ENCODE results near the gene ZNF445.

DNA sequence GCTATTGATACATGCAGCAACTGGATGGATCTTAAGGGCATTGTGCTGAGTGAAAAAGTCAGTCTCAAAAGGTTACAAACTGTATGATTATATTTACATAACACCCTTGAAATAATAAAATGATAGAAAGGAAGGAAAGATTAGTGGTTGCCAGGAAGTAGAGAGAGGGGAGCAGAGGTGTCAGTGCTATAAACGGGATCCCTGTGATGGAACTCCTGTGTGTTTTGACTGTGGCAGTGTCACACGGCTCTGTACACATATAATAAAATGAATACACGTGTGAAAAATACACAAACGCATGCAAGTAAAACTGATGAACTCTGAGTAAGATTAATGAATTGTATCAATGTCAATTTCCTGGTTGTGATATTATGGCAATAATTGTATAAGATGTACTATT is 78.6 kb downstream of the ZNF445 start:
- TF ChIP-seq POLR2AphosphoS5 (IDR thresholded peaks at IDR 0.05) (no peak), POLR2A (IDR thresholded peaks at IDR 0.05) (no peak), EP300 (IDR thresholded peaks at IDR 0.05) (no peak)
- TF ChIP-seq, protein P1, sequence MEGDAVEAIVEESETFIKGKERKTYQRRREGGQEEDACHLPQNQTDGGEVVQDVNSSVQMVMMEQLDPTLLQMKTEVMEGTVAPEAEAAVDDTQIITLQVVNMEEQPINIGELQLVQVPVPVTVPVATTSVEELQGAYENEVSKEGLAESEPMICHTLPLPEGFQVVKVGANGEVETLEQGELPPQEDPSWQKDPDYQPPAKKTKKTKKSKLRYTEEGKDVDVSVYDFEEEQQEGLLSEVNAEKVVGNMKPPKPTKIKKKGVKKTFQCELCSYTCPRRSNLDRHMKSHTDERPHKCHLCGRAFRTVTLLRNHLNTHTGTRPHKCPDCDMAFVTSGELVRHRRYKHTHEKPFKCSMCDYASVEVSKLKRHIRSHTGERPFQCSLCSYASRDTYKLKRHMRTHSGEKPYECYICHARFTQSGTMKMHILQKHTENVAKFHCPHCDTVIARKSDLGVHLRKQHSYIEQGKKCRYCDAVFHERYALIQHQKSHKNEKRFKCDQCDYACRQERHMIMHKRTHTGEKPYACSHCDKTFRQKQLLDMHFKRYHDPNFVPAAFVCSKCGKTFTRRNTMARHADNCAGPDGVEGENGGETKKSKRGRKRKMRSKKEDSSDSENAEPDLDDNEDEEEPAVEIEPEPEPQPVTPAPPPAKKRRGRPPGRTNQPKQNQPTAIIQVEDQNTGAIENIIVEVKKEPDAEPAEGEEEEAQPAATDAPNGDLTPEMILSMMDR (IDR thresholded peaks at IDR 0.05), result no peak
